Fibroblast of villous mesenchyme (primary cell): ENCODE measurements around the gene RNF214. TPM values are rescaled to one million over a fixed set of nuclear protein-coding genes. Genes with fewer than 3 reads are reported as not detected.
"Not testable (repeated sequence)": the region's sequence is repeated elsewhere in the genome, so short reads cannot be mapped to it uniquely, and the experiment has no call there.

ENCODE experiments used
- DNase-seq: peaks from one replicate; pipeline ENCODE4 v3.0.0-alpha.2; 2010; ENCODE audit warnings: low read depth
- H3K4me3 ChIP-seq: 2 replicates; pipeline ENCODE4 v1.5.1; 2011; ENCODE audit warnings: low read depth, mild to moderate bottlenecking, low read length
- total RNA-seq: library from RNA; depleted of rRNA; stranded (reverse); fragments of >200 nt; gene quantifications from 2 replicates; pipeline ENCODE4 v1.2.3, GENCODE V29; 2012
- TF ChIP-seq, protein P1 (sequence below): IDR thresholded peaks from 2 replicates; pipeline ENCODE4 v1.5.1; 2012; ENCODE audit warnings: low read depth, mild to moderate bottlenecking, low read length; ENCODE audit not compliant: insufficient read depth

The RNF214 gene
- total RNA-seq, 1 donor: 14.2 TPM

DNA sequence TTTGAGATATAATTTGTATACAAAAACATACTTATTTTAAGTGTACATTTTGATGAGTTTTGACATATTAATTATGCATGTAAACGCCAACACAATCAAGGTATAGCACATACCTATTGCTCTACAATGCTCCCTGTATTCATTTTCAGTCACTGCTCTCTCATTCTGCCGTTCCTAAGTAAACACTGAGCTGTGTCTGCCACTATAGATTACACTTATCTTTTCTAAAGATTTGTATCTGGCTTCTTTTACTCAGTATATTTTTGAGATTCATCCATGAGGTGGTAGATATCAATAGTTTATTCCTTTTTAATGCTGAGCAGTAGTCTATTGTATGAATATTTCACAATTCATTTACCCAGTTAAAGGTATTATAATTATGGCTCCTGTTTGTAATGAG lies 33.3 kb downstream of the RNF214 start:
- no peak for DNase-seq
- H3K4me3 ChIP-seq: no peak overlapping the region
- TF ChIP-seq, protein P1, sequence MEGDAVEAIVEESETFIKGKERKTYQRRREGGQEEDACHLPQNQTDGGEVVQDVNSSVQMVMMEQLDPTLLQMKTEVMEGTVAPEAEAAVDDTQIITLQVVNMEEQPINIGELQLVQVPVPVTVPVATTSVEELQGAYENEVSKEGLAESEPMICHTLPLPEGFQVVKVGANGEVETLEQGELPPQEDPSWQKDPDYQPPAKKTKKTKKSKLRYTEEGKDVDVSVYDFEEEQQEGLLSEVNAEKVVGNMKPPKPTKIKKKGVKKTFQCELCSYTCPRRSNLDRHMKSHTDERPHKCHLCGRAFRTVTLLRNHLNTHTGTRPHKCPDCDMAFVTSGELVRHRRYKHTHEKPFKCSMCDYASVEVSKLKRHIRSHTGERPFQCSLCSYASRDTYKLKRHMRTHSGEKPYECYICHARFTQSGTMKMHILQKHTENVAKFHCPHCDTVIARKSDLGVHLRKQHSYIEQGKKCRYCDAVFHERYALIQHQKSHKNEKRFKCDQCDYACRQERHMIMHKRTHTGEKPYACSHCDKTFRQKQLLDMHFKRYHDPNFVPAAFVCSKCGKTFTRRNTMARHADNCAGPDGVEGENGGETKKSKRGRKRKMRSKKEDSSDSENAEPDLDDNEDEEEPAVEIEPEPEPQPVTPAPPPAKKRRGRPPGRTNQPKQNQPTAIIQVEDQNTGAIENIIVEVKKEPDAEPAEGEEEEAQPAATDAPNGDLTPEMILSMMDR: no peak

DNA sequence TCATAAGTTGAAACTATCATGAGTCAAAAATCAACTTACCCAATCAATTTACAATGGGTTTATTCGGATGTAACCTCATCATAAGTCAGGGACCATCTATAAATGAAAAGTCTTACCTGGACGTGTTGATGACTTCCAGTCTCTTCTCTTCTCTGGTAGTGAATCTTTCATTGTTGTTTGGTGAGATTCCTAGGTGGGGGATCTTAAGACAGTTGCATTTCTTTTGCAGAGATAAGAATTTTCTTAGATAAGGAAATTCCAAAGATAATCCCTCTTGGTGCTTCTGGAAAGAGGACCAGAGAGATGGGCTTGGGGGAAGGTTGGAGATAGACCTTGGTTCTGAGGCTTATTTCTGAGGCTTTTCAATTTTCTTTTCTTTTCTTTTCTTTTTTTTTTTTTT lies 37.4 kb downstream of the RNF214 start:
- no peak overlapping the region for H3K4me3 ChIP-seq
- TF ChIP-seq, protein P1: no peak
- no peak for DNase-seq

DNA sequence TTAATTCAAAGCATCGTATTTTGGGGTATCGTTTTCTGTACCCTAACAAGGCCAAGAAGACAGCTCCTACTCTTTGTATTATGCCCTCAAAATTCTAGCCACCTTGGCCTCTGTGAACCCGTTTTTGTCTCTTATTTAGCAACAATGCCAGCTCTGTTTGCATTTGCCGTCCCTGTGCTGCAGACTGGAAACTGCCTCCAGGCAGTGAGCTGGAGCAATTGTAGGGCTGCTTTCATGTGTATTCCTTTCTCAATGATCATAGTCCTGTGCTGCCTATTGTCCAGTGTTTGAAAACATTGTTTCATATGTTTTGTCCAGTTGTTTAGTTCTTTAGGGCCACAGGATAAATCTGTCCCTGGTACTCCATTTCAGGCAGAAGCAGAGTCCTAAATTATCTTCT lies 38.7 kb downstream of the RNF214 start:
- H3K4me3 ChIP-seq: no peak overlapping the region

DNA sequence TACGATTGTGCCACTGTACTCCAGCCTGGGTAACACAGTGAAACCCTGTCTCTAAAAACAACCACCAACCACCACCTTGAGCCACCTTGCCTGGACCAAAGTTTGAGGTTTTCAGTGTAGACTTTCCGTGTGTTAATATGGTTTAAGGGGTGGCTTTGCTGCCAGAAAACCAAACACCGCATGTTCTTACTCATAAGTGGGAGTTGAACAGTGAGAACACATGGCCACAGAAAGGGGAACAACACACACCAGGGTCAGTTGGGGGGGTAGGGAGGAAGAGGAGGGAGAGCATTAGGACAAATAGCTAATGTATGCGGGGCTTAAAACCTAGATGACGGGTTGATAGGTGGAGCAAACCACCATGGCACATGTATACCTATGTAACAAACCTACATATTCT lies 39.7 kb downstream of the RNF214 start:
- not testable (repeated sequence) for H3K4me3 ChIP-seq, DNase-seq

More for the DNA sequence above, 38.7 kb downstream of the RNF214 start:
- TF ChIP-seq, protein P1: no peak
- no peak for DNase-seq

DNA sequence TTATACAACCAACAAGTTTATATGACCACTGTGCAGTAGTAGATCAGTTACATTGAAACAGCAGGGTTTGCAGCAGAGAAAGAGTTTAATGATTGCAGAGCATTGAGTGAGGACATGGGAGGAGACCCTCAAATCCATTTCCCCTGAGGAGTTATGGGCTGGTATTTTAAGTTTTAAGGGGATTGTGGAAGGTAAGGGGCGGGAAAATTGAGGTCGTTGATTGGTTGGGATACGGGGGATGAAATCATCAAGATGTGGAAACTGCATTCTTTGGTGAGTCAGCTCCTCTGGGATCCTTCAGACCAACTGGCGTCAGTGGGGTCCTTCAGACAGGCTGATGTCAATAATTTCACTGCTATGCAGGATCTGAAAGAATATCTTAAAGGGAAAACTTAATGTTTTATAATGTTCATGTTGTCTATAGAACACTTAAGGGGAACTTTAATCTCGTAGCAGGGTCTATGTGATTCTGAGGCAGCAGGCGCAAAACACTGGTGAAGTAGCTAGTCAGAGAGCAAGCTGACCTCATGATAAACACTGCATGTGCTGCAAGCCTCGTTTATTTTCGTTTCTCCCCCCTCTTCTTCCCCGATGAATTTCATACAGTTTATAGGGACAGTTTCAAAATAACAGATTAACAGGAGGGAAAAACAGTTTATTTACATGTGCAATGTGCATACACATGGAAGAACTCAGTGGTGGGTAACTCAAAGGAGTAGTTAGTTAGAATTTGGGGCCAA lies 41.2 kb downstream of the RNF214 start:
- peak; percentile 83 for DNase-seq
- H3K4me3 ChIP-seq: no peak overlapping the region
- TF ChIP-seq, protein P1: no peak

DNA sequence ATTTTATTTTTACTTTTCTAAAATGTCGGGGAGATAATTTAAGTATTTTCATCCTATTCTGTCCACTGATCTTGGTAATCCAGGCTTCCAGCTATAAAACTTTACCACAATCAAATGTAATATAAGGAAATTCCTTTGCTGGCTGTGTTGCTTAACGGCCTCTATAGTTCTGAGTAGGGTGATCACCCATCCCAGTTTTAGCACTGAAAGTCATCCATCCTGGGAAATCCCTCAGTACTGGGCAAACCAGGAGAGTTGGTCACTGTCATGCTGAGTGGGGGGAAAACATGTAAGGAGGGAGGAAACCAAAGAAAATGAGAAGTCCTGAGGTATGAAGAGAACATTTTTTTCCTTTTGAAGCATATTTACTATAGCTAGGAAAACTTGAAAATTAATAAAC lies 45.9 kb downstream of the RNF214 start:
- no peak overlapping the region for H3K4me3 ChIP-seq
- DNase-seq: peak; percentile 29
- TF ChIP-seq, protein P1: no peak

DNA sequence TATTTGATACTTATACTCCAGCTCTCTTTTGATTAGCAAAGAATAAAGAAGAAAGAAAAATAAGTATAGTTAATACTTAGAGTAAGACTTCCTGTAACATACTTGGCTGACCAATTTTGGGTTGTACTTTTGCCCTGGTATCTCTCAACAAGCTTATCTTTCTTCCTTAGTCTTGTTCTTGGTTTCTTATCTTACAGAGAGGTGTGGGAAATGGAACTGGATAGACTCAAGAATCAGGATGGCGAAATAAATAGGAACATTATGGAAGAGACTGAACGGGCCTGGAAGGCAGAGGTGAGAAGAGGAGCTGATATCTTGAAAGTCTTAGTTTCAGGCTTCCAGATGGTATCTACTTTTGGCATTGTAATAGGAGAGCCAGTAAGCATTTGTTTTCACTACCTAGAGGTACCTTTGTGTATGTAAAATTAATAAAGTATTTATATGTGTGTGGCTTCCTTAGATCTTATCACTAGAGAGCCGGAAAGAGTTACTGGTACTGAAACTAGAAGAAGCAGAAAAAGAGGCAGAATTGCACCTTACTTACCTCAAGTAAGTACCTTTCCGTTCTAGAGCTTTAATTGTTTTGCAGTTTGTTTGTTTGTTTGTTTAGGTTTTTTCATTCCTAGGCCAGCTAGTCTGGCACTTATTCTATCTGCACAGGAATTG lies 47.4 kb downstream of the RNF214 start:
- peak; percentile 91 for DNase-seq
- no peak overlapping the region for H3K4me3 ChIP-seq
- TF ChIP-seq, protein P1: no peak
